ENCODE measurements around the gene CKB.

The CKB gene

GRCh38 chr14:103537175-103537990 lies 14.8 kb upstream of the CKB start:
- no peak for DNase-seq

- no peak for DNase-seq
Observed at GRCh38 chr14:103536693-103537092, 14.1 kb upstream of the CKB start.

- no peak for DNase-seq
Observed at GRCh38 chr14:103535891-103536565, 13.4 kb upstream of the CKB start.

- no peak for DNase-seq
Observed at GRCh38 chr14:103535081-103535890, 12.7 kb upstream of the CKB start.

- no peak for DNase-seq
Observed at GRCh38 chr14:103534576-103535061, 12.0 kb upstream of the CKB start.

- no peak for DNase-seq
Observed at GRCh38 chr14:103533999-103534575, 11.5 kb upstream of the CKB start.

GRCh38 chr14:103533137-103533998 lies 10.7 kb upstream of the CKB start:
- no peak for DNase-seq

- DNase-seq: no peak
Observed at GRCh38 chr14:103532216-103533136, 9.8 kb upstream of the CKB start.

GRCh38 chr14:103531421-103532215 lies 9.0 kb upstream of the CKB start:
- no peak for DNase-seq

- DNase-seq: no peak
Observed at GRCh38 chr14:103530831-103531230, 8.2 kb upstream of the CKB start.

GRCh38 chr14:103530390-103530789 lies 7.8 kb upstream of the CKB start:
- no peak for DNase-seq

- DNase-seq: no peak
Observed at GRCh38 chr14:103529383-103530365, 7.0 kb upstream of the CKB start.

GRCh38 chr14:103528587-103529382 lies 6.2 kb upstream of the CKB start, which contains the start of gene TRMT61A:
Gene TRMT61A, plus strand, starts transcription at chr14:103529196. Its CDS starts 783 bp downstream, at chr14:103529979.
- DNase-seq: peak; percentile 60 to 93

- no peak for DNase-seq
Observed at GRCh38 chr14:103528146-103528586, 5.5 kb upstream of the CKB start.

GRCh38 chr14:103527408-103528145 lies 4.9 kb upstream of the CKB start:
- no peak for DNase-seq

GRCh38 chr14:103526914-103527248 lies 4.3 kb upstream of the CKB start:
- DNase-seq: no peak
